ENCODE data around the gene HAUS5. TPM values are rescaled to one million over a fixed set of nuclear protein-coding genes. Genes with fewer than 3 reads are reported as not detected.

HAUS5 gene
- total RNA-seq, 1 experiment from 2014 or later: 25.9 TPM

DNA sequence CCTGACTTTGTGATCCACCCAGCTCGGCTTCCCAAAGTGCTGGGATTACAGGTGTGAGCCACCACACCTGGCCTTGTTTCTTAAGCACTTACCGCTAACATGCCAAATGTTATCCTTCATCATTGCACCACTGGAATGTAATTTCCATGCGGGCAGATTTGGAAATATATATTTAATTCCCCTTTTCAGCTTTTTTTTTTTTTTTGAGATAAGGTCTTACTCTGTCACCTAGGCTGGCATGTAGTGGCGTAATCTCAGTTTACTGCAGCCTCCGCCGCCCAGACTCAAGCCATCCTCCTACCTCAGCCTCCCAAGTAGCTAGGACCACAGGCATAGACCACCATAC lies 49.4 kb downstream of the HAUS5 start:
- TF ChIP-seq EZH2 (IDR thresholded peaks at IDR 0.05; ENCODE audit: low read length, unreplicated experiment) (no peak), EZH2phosphoT487 (IDR thresholded peaks at IDR 0.05; ENCODE audit: borderline replicate concordance, low read length) (no peak)
- TF ChIP-seq, protein P1, sequence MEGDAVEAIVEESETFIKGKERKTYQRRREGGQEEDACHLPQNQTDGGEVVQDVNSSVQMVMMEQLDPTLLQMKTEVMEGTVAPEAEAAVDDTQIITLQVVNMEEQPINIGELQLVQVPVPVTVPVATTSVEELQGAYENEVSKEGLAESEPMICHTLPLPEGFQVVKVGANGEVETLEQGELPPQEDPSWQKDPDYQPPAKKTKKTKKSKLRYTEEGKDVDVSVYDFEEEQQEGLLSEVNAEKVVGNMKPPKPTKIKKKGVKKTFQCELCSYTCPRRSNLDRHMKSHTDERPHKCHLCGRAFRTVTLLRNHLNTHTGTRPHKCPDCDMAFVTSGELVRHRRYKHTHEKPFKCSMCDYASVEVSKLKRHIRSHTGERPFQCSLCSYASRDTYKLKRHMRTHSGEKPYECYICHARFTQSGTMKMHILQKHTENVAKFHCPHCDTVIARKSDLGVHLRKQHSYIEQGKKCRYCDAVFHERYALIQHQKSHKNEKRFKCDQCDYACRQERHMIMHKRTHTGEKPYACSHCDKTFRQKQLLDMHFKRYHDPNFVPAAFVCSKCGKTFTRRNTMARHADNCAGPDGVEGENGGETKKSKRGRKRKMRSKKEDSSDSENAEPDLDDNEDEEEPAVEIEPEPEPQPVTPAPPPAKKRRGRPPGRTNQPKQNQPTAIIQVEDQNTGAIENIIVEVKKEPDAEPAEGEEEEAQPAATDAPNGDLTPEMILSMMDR (conservative IDR thresholded peaks at IDR 0.05; ENCODE audit: low read depth, low read length): no peak
- no TSS peak for BruUV-seq (replicated peaks)
- CTCF ChIA-PET: no interaction called here
- ATAC-seq (no peak), DNase-seq (no peak)
- H3K9me3 ChIP-seq (ENCODE audit: low read length): no peaks in the 10 kb centered on the region
- H3K79me2 ChIP-seq (ENCODE audit: low read length): no peaks in the 10 kb centered on the region
- no peaks in the 10 kb centered on the region for H3F3A ChIP-seq (ENCODE audit: low read length, unreplicated experiment)
- no peak overlapping the region for H2AFZ ChIP-seq (ENCODE audit: low read length)
- H4K20me1 ChIP-seq (ENCODE audit: low read length): no peaks in the 10 kb centered on the region
- no peak overlapping the region for H3K4me2 ChIP-seq (ENCODE audit: low read length)
- H3K27ac ChIP-seq (ENCODE audit: low read length): no peak overlapping the region
- no peaks in the 10 kb centered on the region for H3K27me3 ChIP-seq (ENCODE audit: low read length)
- intact Hi-C loops (cut with micrococcal nuclease): no loop called here
- no peaks in the 10 kb centered on the region for H3K4me1 ChIP-seq (ENCODE audit: insufficient read depth, low read length)
- no peak overlapping the region for H3K9ac ChIP-seq (ENCODE audit: low read length)
- H3K36me3 ChIP-seq (ENCODE audit: low read depth, low read length): peaks cover 5% of the 10 kb centered on the region
- POLR2A ChIA-PET (ENCODE audit: unreplicated experiment): no interaction called here
- no peaks in the 10 kb centered on the region for H3K9me2 ChIP-seq (replicated peaks; ENCODE audit: low read length)
- H3K4me3 ChIP-seq (ENCODE audit: low read length): no peak overlapping the region

DNA sequence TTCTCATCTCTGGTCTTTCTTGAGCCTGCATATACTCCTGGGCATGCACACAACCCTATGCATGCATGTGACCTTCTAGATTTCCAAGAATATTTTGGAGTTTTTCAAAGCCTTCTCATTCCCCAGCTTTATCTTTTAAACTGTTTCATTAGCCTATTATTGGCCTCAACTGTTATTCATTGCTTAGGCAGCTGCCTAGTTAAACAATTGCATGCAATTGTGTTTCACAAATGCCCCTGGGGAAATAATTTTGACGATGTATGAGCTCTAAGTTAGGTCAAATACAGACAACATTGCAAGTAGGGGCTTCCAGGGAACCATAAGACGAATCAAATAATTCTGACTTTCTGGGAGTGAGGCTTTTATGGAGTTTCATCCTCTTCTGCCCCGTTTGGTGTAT lies 51.4 kb downstream of the HAUS5 start:
- Histone ChIP-seq H3K4me1 (ENCODE audit: insufficient read depth, low read length) (no peaks in the 10 kb centered on the region), H2AFZ (ENCODE audit: low read length) (no peak overlapping the region), H3K4me2 (ENCODE audit: low read length) (no peak overlapping the region), H3K9me2 (replicated peaks; ENCODE audit: low read length) (no peaks in the 10 kb centered on the region), H3K9ac (ENCODE audit: low read length) (no peak overlapping the region), H3K9me3 (ENCODE audit: low read length) (no peaks in the 10 kb centered on the region), H3K27me3 (ENCODE audit: low read length) (no peaks in the 10 kb centered on the region), H3F3A (ENCODE audit: low read length, unreplicated experiment) (no peaks in the 10 kb centered on the region), H3K27ac (ENCODE audit: low read length) (no peak overlapping the region), H3K36me3 (ENCODE audit: low read depth, low read length) (no peaks in the 10 kb centered on the region), H3K79me2 (ENCODE audit: low read length) (no peaks in the 10 kb centered on the region), H3K4me3 (ENCODE audit: low read length) (no peak overlapping the region), H4K20me1 (ENCODE audit: low read length) (no peaks in the 10 kb centered on the region)
- DNase-seq: no peak
- POLR2A ChIA-PET (ENCODE audit: unreplicated experiment): no interaction called here
- intact Hi-C loops (cut with micrococcal nuclease): no loop called here
- TF ChIP-seq, protein P1 (conservative IDR thresholded peaks at IDR 0.05; ENCODE audit: low read depth, low read length): no peak
- TF ChIP-seq EZH2phosphoT487 (IDR thresholded peaks at IDR 0.05; ENCODE audit: borderline replicate concordance, low read length) (no peak), EZH2 (IDR thresholded peaks at IDR 0.05; ENCODE audit: low read length, unreplicated experiment) (no peak)
- CTCF ChIA-PET: no interaction called here
- no TSS peak for BruUV-seq (replicated peaks)
- no peak for ATAC-seq

DNA sequence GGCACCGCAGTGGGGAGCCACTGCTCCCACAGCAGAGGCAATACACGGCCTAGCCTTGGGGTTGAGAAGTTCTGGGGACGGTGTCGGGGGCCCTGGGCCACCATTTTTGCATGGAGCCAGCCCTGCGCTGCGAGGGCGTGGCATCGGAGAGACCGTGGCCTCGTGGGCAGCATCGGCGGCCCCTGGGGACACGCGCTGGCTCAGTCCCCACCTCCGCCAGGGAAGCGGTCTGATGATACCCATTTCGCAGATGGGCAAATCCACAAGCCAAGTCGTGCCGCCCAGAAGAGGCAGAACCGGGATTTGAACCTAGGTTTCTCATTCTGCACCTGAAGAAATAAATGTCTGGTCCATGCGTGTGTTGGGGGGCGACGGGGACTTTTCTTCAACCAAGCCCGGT lies 52.6 kb downstream of the HAUS5 start:
- no peaks in the 10 kb centered on the region for H3K36me3 ChIP-seq (ENCODE audit: low read depth, low read length)
- ATAC-seq (no peak), DNase-seq (no peak)
- no peaks in the 10 kb centered on the region for H3K9me3 ChIP-seq (ENCODE audit: low read length)
- no peak overlapping the region for H3K4me3 ChIP-seq (ENCODE audit: low read length)
- H3K4me1 ChIP-seq (ENCODE audit: insufficient read depth, low read length): no peaks in the 10 kb centered on the region
- no peak overlapping the region for H3K27ac ChIP-seq (ENCODE audit: low read length)
- H3K9me2 ChIP-seq (replicated peaks; ENCODE audit: low read length): no peaks in the 10 kb centered on the region
- H3K4me2 ChIP-seq (ENCODE audit: low read length): no peak overlapping the region
- H3K27me3 ChIP-seq (ENCODE audit: low read length): 0 out of 2 replicates have a peak, but pooled peaks cover 4% of the 10 kb centered on the region
- H3F3A ChIP-seq (ENCODE audit: low read length, unreplicated experiment): no peaks in the 10 kb centered on the region
- ChIA-PET POLR2A (ENCODE audit: unreplicated experiment) (no interaction called here), CTCF (no interaction called here)
- intact Hi-C loops (cut with micrococcal nuclease): no loop called here
- TF ChIP-seq EZH2 (IDR thresholded peaks at IDR 0.05; ENCODE audit: low read length, unreplicated experiment) (no peak), EZH2phosphoT487 (IDR thresholded peaks at IDR 0.05; ENCODE audit: borderline replicate concordance, low read length) (no peak)
- TF ChIP-seq, protein P1 (conservative IDR thresholded peaks at IDR 0.05; ENCODE audit: low read depth, low read length): no peak
- no TSS peak for BruUV-seq (replicated peaks)
- H4K20me1 ChIP-seq (ENCODE audit: low read length): no peaks in the 10 kb centered on the region
- H2AFZ ChIP-seq (ENCODE audit: low read length): no peak overlapping the region
- H3K79me2 ChIP-seq (ENCODE audit: low read length): no peaks in the 10 kb centered on the region
- no peak overlapping the region for H3K9ac ChIP-seq (ENCODE audit: low read length)

Measured in PC-3 (cell line).